Measurements from ENCODE around the gene HOXA7. TPM values are rescaled to one million over a fixed set of nuclear protein-coding genes. Genes with fewer than 3 reads are reported as not detected.

HOXA7 gene
- total RNA-seq, 3 donors from 2014 or later: 4.6 to 8.8 (median 6.2) TPM

GRCh38 chr7:27108390-27109127 lies 47.9 kb downstream of the HOXA7 start:
- no peaks in the 10 kb centered on the region for H3K4me1 ChIP-seq
- H3K27ac ChIP-seq: peak overlapping the region; percentile 98 to 100
- no peaks in the 10 kb centered on the region for H3K9me3 ChIP-seq
- DNase-seq (ENCODE audit: low spot score in 2 of 2): no peak
- no peaks in the 10 kb centered on the region for H3K27me3 ChIP-seq
- peak; percentile 17 to 83 (median 48) for TF ChIP-seq POLR2AphosphoS5 (IDR thresholded peaks at IDR 0.05)
- peak; percentile 35 for TF ChIP-seq POLR2A (IDR thresholded peaks at IDR 0.05)
- TF ChIP-seq CTCF (IDR thresholded peaks at IDR 0.05): no peak
- intact Hi-C loops (cut with DNase I; ENCODE audit: low total_unique reads): no loop called here
- peak overlapping the region; percentile 33 to 83 (median 67) for H3K4me3 ChIP-seq
- no peaks in the 10 kb centered on the region for H3K36me3 ChIP-seq

- H3K4me1 ChIP-seq: no peaks in the 10 kb centered on the region
- TF ChIP-seq POLR2AphosphoS5 (IDR thresholded peaks at IDR 0.05) (no peak), CTCF (IDR thresholded peaks at IDR 0.05) (no peak), POLR2A (IDR thresholded peaks at IDR 0.05) (no peak)
- H3K27ac ChIP-seq: peak overlapping the region; percentile 98 to 100
- intact Hi-C loops (cut with DNase I; ENCODE audit: low total_unique reads): no loop called here
- DNase-seq (ENCODE audit: low spot score in 2 of 2): no peak
- no peaks in the 10 kb centered on the region for H3K9me3 ChIP-seq
- H3K27me3 ChIP-seq: no peaks in the 10 kb centered on the region
- peak overlapping the region; percentile 33 to 83 (median 67) for H3K4me3 ChIP-seq
- H3K36me3 ChIP-seq: no peaks in the 10 kb centered on the region
Observed at GRCh38 chr7:27107391-27108381, 48.8 kb downstream of the HOXA7 start.

- H3K4me1 ChIP-seq: no peaks in the 10 kb centered on the region
- H3K27me3 ChIP-seq: no peaks in the 10 kb centered on the region
- peak overlapping the region; percentile 94 to 98 for H3K27ac ChIP-seq
- H3K36me3 ChIP-seq: no peaks in the 10 kb centered on the region
- intact Hi-C loops (cut with DNase I; ENCODE audit: low total_unique reads): no loop called here
- H3K4me3 ChIP-seq: peak overlapping the region; percentile 37 to 83 (median 64)
- no peak for TF ChIP-seq POLR2A (IDR thresholded peaks at IDR 0.05)
- TF ChIP-seq CTCF (IDR thresholded peaks at IDR 0.05): no peak
- TF ChIP-seq POLR2AphosphoS5 (IDR thresholded peaks at IDR 0.05): no peak
- no peaks in the 10 kb centered on the region for H3K9me3 ChIP-seq
- no peak for DNase-seq (ENCODE audit: low spot score in 2 of 2)
Observed at GRCh38 chr7:27106901-27107240, 49.6 kb downstream of the HOXA7 start.

- no peak for DNase-seq (ENCODE audit: low spot score in 2 of 2)
- H3K4me1 ChIP-seq: no peaks in the 10 kb centered on the region
- H3K36me3 ChIP-seq: no peaks in the 10 kb centered on the region
- no peaks in the 10 kb centered on the region for H3K27me3 ChIP-seq
- intact Hi-C loops (cut with DNase I; ENCODE audit: low total_unique reads): no loop called here
- H3K27ac ChIP-seq: peak overlapping the region; percentile 94 to 98
- H3K9me3 ChIP-seq: no peaks in the 10 kb centered on the region
- H3K4me3 ChIP-seq: peak overlapping the region; percentile 37 to 83 (median 64)
- TF ChIP-seq POLR2AphosphoS5 (IDR thresholded peaks at IDR 0.05) (peak in 1 of 3 donors; percentile 28), POLR2A (IDR thresholded peaks at IDR 0.05) (no peak)
Observed at GRCh38 chr7:27106181-27106900, 50.1 kb downstream of the HOXA7 start.

- Histone ChIP-seq H3K9me3 (no peaks in the 10 kb centered on the region), H3K27ac (peak overlapping the region; percentile 94 to 98), H3K4me3 (peak overlapping the region in 2 of 3 donors; percentile 64 to 83), H3K4me1 (no peaks in the 10 kb centered on the region), H3K27me3 (no peaks in the 10 kb centered on the region), H3K36me3 (no peaks in the 10 kb centered on the region)
- TF ChIP-seq POLR2AphosphoS5 (IDR thresholded peaks at IDR 0.05) (no peak), CTCF (IDR thresholded peaks at IDR 0.05) (no peak), POLR2A (IDR thresholded peaks at IDR 0.05) (no peak)
- intact Hi-C loops (cut with DNase I; ENCODE audit: low total_unique reads): no loop called here
- DNase-seq (ENCODE audit: low spot score in 2 of 2): no peak
Observed at GRCh38 chr7:27105301-27106031, 51.0 kb downstream of the HOXA7 start.
